Measurements from ENCODE around the gene FAM83F.

GRCh38 chr22:40007853-40008710 is 13.3 kb downstream of the FAM83F start:
- TF ChIP-seq EZH2 (IDR thresholded peaks at IDR 0.05) (no peak), POLR2AphosphoS5 (IDR thresholded peaks at IDR 0.05; ENCODE audit: borderline replicate concordance, low read depth, low read length) (no peak), FOXP2 (optimal IDR thresholded peaks at IDR 0.05; ENCODE audit: control extremely low read depth, extremely low read length, insufficient read depth) (no peak)

All from SK-N-MC (cell line).